Embryonic facial prominence (tissue), 1 donor: Measurements from ENCODE around the gene SMYD3.
"Not testable (repeated sequence)": the region's sequence is repeated elsewhere in the genome, so short reads cannot be mapped to it uniquely, and the experiment has no call there.

Experiments used
- DNase-seq: peaks from one replicate; pipeline ENCODE4 v3.0.0-alpha.2; 2016; ENCODE audit errors: extremely low spot score

SMYD3 gene

GRCh38 chr1:245772325-245772724 is 734.8 kb downstream of the SMYD3 start:
- DNase-seq: no peak

DNA sequence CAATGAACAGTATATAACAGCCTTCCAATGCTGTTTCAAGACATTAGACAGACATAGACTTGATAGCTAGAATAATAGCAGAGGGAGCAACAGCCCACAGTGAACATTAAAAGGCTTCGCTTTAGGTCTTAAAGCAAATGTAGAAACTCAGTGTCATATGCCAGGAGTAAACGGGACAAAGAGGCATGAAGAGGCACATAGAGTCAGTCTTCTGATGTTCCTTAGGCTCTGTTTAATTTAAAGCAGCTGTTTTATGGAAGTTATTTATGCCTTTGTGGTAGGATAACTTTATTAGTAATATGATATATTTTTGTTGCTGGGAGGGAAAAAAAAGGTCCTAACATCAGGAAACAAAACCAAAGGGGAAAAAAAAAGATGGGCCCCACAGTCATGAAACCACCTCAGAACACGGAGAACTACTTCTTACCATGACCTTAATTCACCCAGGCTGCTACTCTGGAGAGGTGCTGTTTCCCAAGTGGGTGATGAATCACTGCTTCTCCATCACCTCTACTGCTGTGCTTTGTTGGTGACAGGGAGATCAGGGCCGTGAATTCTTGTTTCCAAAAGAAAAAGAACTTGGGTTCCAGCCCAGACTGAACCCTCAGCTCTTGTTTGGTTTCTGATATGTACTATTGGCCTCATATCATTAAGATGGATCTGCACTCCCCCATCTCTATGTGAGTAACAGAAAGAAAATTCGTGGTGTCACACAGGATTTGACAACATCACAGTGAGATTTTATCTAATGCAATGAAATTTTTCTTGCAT is 735.4 kb downstream of the SMYD3 start:
- DNase-seq: peak; percentile 53

DNA sequence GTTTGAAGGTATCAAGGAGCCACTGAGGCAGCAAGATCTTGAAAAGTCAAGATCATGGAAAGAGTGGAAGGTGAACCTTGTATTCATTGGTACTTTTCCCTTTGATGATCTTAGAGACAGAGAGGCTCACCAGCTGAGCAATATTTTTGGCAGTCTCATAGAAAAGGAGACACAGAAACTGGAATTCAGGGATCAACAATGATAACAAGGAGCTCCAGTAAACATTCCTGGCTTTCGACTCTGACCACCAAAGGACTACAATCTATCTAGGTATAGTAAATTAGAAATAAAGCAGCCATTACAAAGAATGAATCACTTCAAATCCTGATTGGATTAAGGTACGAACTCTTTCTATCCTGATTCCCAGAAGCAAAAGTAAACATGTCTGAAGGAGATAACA is 736.9 kb downstream of the SMYD3 start:
- no peak for DNase-seq

DNA sequence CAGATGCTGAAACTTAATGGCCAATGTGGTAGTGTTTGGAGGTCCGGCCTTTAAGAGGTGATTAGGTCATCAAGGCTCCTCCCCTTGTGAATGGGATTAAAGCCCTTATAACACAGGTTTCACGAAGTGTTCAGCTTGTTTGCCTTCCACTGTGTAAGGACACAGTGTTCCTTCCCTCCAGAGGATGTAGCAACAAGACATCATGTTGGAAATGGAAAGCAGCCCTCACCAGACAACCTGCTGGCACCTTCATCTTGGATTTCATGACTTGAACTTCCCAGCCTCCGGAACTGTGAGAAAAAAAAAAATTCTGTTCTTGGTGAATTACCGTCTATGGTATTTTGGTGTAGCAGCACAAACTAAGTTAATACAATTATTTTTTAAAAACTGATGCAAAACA is 738.5 kb downstream of the SMYD3 start:
- DNase-seq: no peak

DNA sequence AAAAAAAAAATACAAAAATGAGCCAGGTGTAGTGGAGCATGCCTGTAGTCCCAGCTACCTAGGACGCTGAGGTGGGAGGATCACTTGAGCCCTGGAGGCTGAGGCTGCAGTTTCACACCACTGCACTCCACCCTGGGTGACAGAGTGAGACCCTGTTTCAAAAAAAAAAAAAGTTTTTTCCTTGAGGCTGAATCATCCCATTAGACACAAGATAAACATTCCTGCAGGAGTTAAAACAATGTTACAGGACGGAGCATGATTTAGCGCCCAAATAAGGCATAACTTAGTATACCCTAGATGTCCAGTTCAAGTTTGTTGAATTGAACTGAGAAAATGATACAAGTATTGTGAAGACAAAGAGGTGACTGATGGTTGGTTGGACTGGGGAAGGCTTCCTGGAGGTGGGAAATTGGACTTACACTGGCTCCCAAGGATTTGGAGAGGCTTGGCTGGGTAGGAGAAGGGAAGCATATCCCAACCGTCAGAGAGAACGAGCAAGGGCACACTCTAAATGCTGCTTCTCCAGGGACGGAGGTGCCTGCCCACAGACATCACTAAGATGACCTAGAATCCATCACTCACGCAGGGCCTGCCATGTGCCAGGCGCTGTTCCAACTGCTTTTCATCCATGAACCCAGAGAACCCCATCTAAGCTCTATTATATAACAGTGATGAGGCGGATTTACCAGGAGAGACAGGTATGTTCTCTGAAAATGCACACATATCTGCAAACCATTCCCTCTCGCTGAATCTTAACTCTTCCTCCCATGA is 741.7 kb downstream of the SMYD3 start:
- no peak for DNase-seq

DNA sequence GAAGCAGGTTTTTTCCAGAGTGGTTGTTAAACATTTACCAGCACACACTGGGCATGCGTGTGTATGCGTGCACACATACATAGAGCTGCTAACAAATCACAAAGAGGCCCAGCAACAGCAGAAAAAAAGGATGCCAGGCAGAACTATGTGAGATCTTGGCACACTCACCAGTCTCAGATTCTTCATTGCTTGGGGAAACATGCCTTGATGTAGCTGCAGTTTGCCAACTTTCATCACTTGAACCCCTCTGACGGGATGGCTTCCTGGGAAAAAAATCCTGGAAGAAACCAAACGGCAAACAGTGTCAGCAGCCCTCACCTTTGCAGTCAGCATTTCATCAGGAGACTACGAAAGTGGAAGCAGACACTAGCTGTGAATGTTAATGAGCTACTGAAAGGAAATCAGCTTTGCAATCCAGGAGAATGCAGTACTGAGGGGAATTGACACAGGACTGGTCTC is 743.2 kb downstream of the SMYD3 start:
- DNase-seq: no peak

DNA sequence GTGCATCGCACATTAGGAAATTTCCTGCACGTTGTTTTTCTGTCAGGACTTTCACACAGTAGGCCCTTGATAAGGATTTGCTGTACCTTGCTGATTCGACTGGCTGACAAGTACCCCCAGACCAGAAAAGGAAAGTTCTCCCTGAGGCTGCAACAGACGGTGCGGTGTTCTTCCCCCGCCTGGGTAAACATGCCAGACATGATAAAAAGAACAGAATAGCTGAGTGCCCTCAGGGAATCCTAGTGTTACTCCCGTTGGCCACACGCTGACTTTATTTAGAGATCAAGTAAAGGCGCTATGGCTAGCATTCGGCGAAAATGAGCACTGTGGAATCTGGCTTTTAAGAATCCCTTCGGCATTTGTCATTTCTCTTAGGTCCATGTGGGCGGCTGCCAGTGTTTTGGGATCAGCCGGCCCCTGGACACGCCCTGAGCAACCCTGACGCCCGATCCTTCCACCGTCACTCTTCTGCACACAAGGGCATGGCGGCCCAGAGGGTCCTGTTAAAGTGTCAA is 744.6 kb downstream of the SMYD3 start:
- DNase-seq: no peak

DNA sequence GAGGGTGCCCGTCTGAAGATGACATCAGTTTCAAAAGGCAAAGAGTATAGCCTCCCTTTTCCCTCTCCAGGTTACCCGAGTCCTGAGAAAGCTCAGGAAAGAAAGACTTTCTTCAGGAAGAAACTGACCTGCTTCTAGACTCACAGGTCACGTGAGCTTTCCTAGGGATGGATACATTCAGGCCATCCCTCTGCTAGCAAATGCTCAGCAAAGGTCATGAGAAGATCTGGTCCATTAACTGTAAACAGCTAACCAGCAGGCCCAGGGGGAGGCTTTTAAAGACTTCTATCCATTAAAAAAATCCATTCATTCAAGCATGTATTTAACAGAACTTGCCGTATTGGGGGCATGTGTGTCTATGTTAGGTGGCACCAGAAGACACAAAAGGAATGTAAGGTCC is 746.8 kb downstream of the SMYD3 start:
- no peak for DNase-seq

DNA sequence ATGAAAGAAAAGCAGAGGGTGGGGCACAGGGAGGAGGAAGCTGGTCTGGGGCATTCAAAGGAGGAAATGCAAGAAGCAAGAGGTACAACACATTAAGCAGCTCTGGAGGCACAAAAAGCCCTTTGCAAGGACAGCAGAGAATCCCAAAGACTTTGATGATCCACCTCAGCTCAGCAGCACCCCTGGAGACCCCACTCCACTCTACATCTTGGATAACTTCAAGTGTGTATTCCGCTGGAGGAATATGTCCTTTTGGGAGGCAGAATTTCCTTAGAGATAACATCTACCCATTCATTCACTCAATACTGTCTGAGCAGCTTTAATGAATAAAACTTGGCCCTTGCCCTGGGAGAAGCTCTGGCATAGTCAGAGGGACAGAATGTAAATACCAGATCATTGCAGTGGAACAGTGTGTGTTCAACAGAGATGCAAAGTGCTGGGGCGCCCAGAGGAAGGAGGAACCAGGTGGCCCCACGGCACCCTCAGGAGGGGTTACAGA is 752.6 kb downstream of the SMYD3 start:
- no peak for DNase-seq

- no peak for DNase-seq
Measured at GRCh38 chr1:245753807-245754206, 753.3 kb downstream of the SMYD3 start.

GRCh38 chr1:245752561-245752960 is 754.5 kb downstream of the SMYD3 start:
- no peak for DNase-seq

GRCh38 chr1:245751726-245752470 is 755.2 kb downstream of the SMYD3 start:
- no peak for DNase-seq

GRCh38 chr1:245751116-245751515 is 756.0 kb downstream of the SMYD3 start:
- no peak for DNase-seq

GRCh38 chr1:245750261-245750660 is 756.8 kb downstream of the SMYD3 start:
- no peak for DNase-seq

DNA sequence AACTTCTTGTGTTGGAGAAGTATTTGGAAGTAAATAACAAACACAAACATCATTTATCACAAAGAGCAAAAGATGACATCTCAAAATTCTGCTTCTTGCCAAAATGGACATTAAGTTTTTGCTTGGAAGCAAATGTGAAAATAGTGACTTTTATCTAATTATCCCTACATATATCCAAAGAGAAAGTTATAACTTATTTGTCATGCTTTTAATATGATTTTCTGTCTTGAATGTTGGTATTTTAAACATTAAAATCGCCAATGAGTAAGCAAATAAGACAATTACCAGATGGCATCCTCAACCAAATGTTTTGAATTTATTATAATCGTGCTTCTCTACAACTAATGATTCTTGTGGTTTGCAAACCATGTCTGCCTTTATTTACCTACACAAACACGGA is 758.0 kb downstream of the SMYD3 start:
- DNase-seq: no peak

DNA sequence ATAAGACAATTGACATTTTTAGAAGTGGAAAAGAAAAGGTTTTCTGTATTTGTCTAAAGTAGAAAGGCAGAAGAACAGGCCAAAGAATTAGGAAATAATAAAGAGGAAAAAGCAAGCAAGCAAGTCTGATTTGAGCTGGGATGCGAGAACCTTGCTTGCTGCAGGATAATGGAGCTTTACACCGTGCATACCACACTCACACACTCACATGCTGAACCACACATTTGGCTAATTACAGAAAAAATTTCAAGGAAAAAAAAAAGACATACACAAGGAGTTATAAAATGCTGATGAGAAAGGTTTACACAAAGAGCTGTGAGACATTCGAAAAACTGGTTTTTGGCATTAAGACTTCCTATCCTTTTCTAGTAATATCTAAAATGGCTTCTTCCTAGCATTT is 758.4 kb downstream of the SMYD3 start:
- no peak for DNase-seq

GRCh38 chr1:245748240-245748639 is 758.8 kb downstream of the SMYD3 start:
- DNase-seq: no peak

DNA sequence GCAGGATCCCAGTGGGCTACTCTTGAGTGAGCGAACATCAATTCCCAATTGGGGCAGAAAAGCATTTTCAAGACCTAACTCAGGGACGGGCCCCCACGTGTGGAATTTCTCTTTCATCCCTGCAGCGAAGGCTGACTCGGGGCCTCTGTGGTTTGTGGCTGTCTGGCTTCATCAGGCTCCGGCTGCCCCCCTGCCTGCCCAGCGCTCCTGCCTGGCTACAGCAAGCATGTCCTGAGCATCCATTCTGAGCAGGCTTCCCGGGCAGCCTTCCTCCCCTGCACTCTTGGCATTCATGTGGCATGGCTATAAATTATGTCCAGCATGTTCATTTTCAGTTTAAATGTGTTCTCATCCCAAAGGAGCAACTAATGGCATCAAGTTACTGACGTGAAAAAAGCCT is 764.2 kb downstream of the SMYD3 start:
- peak; percentile 32 for DNase-seq

DNA sequence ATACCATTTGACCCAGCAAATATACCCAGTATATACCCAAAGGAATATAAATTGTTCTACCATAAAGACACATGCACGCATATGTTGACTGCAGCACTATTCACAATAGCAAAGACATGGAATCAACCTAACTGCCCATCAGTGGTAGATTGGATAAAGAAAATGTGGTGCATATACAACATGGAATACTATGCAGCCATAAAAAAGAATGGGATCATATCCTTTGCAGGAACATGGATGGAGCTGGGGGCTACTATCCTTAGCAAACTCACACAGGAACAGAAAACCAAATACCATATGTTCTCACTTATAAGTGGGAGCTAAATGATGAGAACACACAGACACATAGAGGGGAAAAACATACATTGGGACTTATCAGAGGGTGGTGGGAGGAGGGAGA is 766.7 kb downstream of the SMYD3 start:
- DNase-seq: not testable (repeated sequence)

- DNase-seq: no peak
Measured at GRCh38 chr1:245730801-245731200, 776.3 kb downstream of the SMYD3 start.

- DNase-seq: not testable (repeated sequence)
Measured at GRCh38 chr1:245728035-245728434, 779.0 kb downstream of the SMYD3 start.

DNA sequence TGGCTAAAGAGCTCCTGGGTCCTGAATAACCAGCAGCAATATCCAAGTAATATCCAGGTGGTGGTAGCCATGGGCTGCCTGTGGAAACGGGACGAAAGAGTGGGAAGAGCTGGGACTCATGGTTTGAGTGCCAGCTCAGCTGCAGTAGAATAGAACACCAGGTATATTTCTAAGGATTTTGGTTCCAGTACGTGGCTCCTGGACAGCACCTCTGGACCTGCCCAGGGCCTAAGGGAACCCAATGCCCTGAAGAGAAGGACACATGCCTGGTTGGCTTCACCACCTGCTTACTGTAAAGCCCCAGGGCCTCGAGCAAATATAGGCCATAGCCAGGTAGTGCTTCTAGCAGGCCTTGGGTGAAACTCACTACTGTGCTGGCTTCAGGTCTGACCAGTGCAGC is 785.6 kb downstream of the SMYD3 start:
- no peak for DNase-seq
